IMR-90 (cell line): ENCODE data around the gene DNAJC5G. TPM values are rescaled to one million over a fixed set of nuclear protein-coding genes. Genes with fewer than 3 reads are reported as not detected.

Experiments
- ATAC-seq: fragments of 200-7000 bp; cut with Tn5 transposase; 2 replicates; pipeline ENCODE4 v1.9.1; 2020; ENCODE audit warnings: low read depth, mild to moderate bottlenecking, moderate library complexity
- BruUV-seq: library from RNA; stranded (reverse); fragments of 400-500 nt; replicated peaks from 2 replicates; lab custom pipeline; 2021; lab: Mats Ljungman, UMichigan
- CTCF ChIA-PET: fragments of 300-600 bp; formaldehyde crosslinking; extraction: SDS; loops from one replicate; lab custom pipeline; 2021; ENCODE audit warnings: antibody characterized with exemption; lab: Yijun Ruan, JAX
- POLR2A ChIA-PET: fragments of 300-600 bp; sonication (Branson Sonifier 250); formaldehyde crosslinking; loops from one replicate; lab custom pipeline; 2022; ENCODE audit warnings: antibody characterized with exemption; ENCODE audit not compliant: unreplicated experiment; lab: Charles Lee
- DNase-seq: peaks from one replicate; pipeline ENCODE4 v3.0.0; 2013
- H2AFZ ChIP-seq: replicated peaks from 2 replicates; pipeline ENCODE3; 2013; ENCODE audit warnings: low read length, mild to moderate bottlenecking; ENCODE audit not compliant: poor library complexity
- H2AK5ac ChIP-seq: 2 replicates; pipeline ENCODE4 v1.6.1; 2013; ENCODE audit warnings: low read depth, low read length, inconsistent platforms
- H2AK9ac ChIP-seq: replicated peaks from 2 replicates; pipeline ENCODE3; 2013; ENCODE audit warnings: mild to moderate bottlenecking, low read depth, low read length, moderate library complexity; ENCODE audit not compliant: poor library complexity
- H2BK120ac ChIP-seq: 2 replicates; pipeline ENCODE4 v1.6.1; 2013; ENCODE audit warnings: low read depth, low read length, inconsistent platforms
- H2BK15ac ChIP-seq: 3 replicates; pipeline ENCODE4 v1.6.1; 2013; ENCODE audit warnings: low read depth, low read length, inconsistent platforms
- H2BK20ac ChIP-seq: 2 replicates; pipeline ENCODE4 v1.6.1; 2013; ENCODE audit warnings: low read depth, mild to moderate bottlenecking, inconsistent platforms, low read length, moderate library complexity
- H2BK5ac ChIP-seq: 2 replicates; pipeline ENCODE4 v1.6.1; 2013; ENCODE audit warnings: mild to moderate bottlenecking, low read depth, low read length, inconsistent platforms; ENCODE audit not compliant: poor library complexity, severe bottlenecking
- H3K14ac ChIP-seq: replicated peaks from 2 replicates; pipeline ENCODE4 v1.6.1; 2013; ENCODE audit warnings: low read depth, low read length, inconsistent platforms
- H3K18ac ChIP-seq: 2 replicates; pipeline ENCODE4 v1.6.1; 2013; ENCODE audit warnings: low read depth, low read length, control low read depth
- H3K23ac ChIP-seq: 2 replicates; pipeline ENCODE4 v1.6.1; 2013; ENCODE audit warnings: low read depth, low read length, inconsistent platforms
- H3K27ac ChIP-seq: 2 replicates; pipeline ENCODE4 v1.5.1; 2013; ENCODE audit warnings: mild to moderate bottlenecking, control low read depth, low read length; ENCODE audit not compliant: insufficient read depth
- H3K27me3 ChIP-seq: 2 replicates; pipeline ENCODE4 v1.6.1; 2013; ENCODE audit warnings: low read length; ENCODE audit not compliant: control insufficient read depth, insufficient read depth
- H3K36me3 ChIP-seq: 2 replicates; pipeline ENCODE4 v1.6.1; 2013; ENCODE audit warnings: low read length, mixed read lengths; ENCODE audit not compliant: control insufficient read depth, insufficient read depth
- H3K4ac ChIP-seq: 2 replicates; pipeline ENCODE4 v1.6.1; 2013; ENCODE audit warnings: low read depth, low read length, inconsistent platforms
- H3K4me1 ChIP-seq: 2 replicates; pipeline ENCODE4 v1.6.1; 2013; ENCODE audit warnings: low read length, mixed read lengths; ENCODE audit not compliant: control insufficient read depth, insufficient read depth
- H3K4me2 ChIP-seq: 2 replicates; pipeline ENCODE4 v1.6.1; 2013; ENCODE audit warnings: low read depth, mild to moderate bottlenecking, control low read depth, low read length, moderate library complexity
- H3K4me3 ChIP-seq: 2 replicates; pipeline ENCODE4 v1.5.1; 2013; ENCODE audit warnings: low read depth, mild to moderate bottlenecking, control low read depth, low read length, moderate library complexity; ENCODE audit not compliant: insufficient read depth
- H3K56ac ChIP-seq: 2 replicates; pipeline ENCODE4 v1.6.1; 2013; ENCODE audit warnings: low read length, inconsistent platforms; ENCODE audit not compliant: insufficient read depth; ENCODE audit errors: extremely low read depth
- H3K79me1 ChIP-seq, 2 experiments: 2 replicates each; pipeline ENCODE4 v1.6.1; 2013; ENCODE audit warnings: low read length in 2 of 2, inconsistent platforms in 1 of 2, low read depth in 1 of 2
- H3K9ac ChIP-seq: 2 replicates; pipeline ENCODE4 v1.6.1; 2013; ENCODE audit warnings: low read depth, low read length, control low read depth
- H3K9me1 ChIP-seq: 2 replicates; pipeline ENCODE4 v1.6.1; 2013; ENCODE audit warnings: low read length, inconsistent platforms; ENCODE audit not compliant: insufficient read depth
- H3K9me3 ChIP-seq: 2 replicates; pipeline ENCODE4 v1.6.1; 2013; ENCODE audit warnings: low read length; ENCODE audit not compliant: control insufficient read depth, insufficient read depth
- H4K20me1 ChIP-seq: 2 replicates; pipeline ENCODE4 v1.6.1; 2013; ENCODE audit warnings: low read length, inconsistent platforms; ENCODE audit not compliant: insufficient read depth
- H4K5ac ChIP-seq: 2 replicates; pipeline ENCODE4 v1.6.1; 2013; ENCODE audit warnings: mild to moderate bottlenecking, low read depth, low read length, control low read depth
- H4K8ac ChIP-seq, 2 experiments: 2 replicates each; pipeline ENCODE4 v1.6.1; 2013; ENCODE audit warnings: low read depth in 2 of 2, low read length in 2 of 2, control low read depth in 1 of 2, inconsistent platforms in 1 of 2
- H4K91ac ChIP-seq: 2 replicates; pipeline ENCODE4 v1.6.1; 2013; ENCODE audit warnings: low read depth, low read length, inconsistent platforms; ENCODE audit not compliant: insufficient read depth
- WGBS, 2 experiments: methylation state at CpG; one replicate each; pipeline versions ENCODE4 v1.1.5 to v1.1.7; 2013; ENCODE audit warnings: missing lambda C conversion rate in 2 of 2; ENCODE audit not compliant: insufficient read length in 1 of 2; ENCODE audit errors: extremely low coverage in 2 of 2; 5-methylcytosine and 5-hydroxymethylcytosine counted together
- dilution Hi-C: fragments of 300-500 bp; cut with HindIII; formaldehyde crosslinking; loops from one replicate; pipeline ENCODE4 v1.14.3; 2018; ENCODE audit warnings: low sequenced_read_pairs; ENCODE audit not compliant: unreplicated experiment
- in situ Hi-C: fragments of 300-500 bp; cut with MboI; formaldehyde crosslinking; loops from 3 replicates; pipeline ENCODE4 v1.14.3; 2019; ENCODE audit warnings: low sequenced_read_pairs, inconsistent platforms, mixed read lengths
- intact Hi-C: fragments of 100-400 bp; cut with micrococcal nuclease; formaldehyde crosslinking; loops from 2 replicates; pipeline ENCODE4 v1.10.0; 2022
- polyA plus RNA-seq, 3 experiments: library from polyadenylated mRNA; depleted of rRNA; stranded (reverse); fragments of >200 nt; gene quantifications; 2 replicates each; pipeline ENCODE4 v1.2.3, GENCODE V29; 2012; ENCODE audit warnings: low replicate concordance in 1 of 3
- total RNA-seq: library from RNA; depleted of rRNA; stranded (reverse); fragments of >200 nt; gene quantifications from 2 replicates; pipeline ENCODE4 v1.2.3, GENCODE V29; 2012
- TF ChIP-seq, protein P1 (sequence below): fragments of 150-350 bp; IDR thresholded peaks from 2 replicates; pipeline ENCODE4 v1.6.1; 2016; ENCODE audit warnings: low read depth, mild to moderate bottlenecking, low read length, moderate library complexity, borderline replicate concordance
- TF ChIP-seq, protein P2 (sequence below): fragments of 150-350 bp; IDR thresholded peaks from 2 replicates; pipeline ENCODE4 v1.6.1; 2017; ENCODE audit warnings: mild to moderate bottlenecking, antibody characterized with exemption, low read length, low read depth

Gene DNAJC5G
- total and polyA plus RNA-seq, 2 of the 4 experiments (the other 2 are of a cell fraction) = not detected

DNA sequence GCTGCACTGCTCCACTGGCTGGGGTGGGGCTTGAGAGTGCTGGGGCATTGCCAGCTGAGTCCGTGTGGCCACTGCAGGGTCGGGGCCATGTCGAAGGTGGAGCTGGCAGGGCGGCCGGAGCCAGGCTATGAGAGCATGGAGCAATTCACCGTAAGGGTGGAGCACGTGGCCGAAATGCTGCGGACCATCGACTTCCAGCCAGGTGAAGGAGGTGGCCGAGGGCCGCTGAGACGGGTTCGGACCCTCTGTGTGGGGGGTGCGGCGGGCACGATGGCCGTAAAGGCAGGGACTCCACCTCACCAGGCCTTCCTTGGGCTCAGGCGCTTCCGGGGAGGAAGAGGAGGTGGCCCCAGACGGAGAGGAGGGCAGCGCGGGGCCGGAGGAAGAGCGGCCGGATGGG lies 30.9 kb downstream of the DNAJC5G start:
- Histone ChIP-seq H3K36me3 (peaks cover 8% of the 10 kb centered on the region), H2BK5ac (no peak overlapping the region), H3K4me3 (no peak overlapping the region), H3K27ac (no peak overlapping the region), H2BK120ac (no peak overlapping the region), H3K4me2 (no peak overlapping the region), H2AK5ac (no peak overlapping the region), H4K91ac (no peak overlapping the region), H2AFZ (no peak overlapping the region), H3K56ac (no peak overlapping the region), H3K27me3 (peaks cover 41% of the 10 kb centered on the region), H3K23ac (no peak overlapping the region), H3K9me3 (no peaks in the 10 kb centered on the region; the same call in 1 of the 2 replicates), H3K14ac (no peak overlapping the region), H3K4me1 (no peaks in the 10 kb centered on the region; the same call in 1 of the 2 replicates), H3K9ac (no peak overlapping the region), H3K9me1 (no peaks in the 10 kb centered on the region; the same call in 1 of the 2 replicates), H2BK20ac (no peak overlapping the region), H2AK9ac (no peak overlapping the region), H3K18ac (no peak overlapping the region), H3K79me1 (no peaks in the 10 kb centered on the region), H4K5ac (no peak overlapping the region), H3K4ac (no peak overlapping the region), H4K8ac (no peak overlapping the region), H4K20me1 (peaks cover 10% of the 10 kb centered on the region), H2BK15ac (no peak overlapping the region)
- ChIA-PET CTCF (no interaction called here), POLR2A (no interaction called here)
- TF ChIP-seq, protein P1, sequence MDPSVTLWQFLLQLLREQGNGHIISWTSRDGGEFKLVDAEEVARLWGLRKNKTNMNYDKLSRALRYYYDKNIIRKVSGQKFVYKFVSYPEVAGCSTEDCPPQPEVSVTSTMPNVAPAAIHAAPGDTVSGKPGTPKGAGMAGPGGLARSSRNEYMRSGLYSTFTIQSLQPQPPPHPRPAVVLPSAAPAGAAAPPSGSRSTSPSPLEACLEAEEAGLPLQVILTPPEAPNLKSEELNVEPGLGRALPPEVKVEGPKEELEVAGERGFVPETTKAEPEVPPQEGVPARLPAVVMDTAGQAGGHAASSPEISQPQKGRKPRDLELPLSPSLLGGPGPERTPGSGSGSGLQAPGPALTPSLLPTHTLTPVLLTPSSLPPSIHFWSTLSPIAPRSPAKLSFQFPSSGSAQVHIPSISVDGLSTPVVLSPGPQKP = no peak
- TF ChIP-seq, protein P2, sequence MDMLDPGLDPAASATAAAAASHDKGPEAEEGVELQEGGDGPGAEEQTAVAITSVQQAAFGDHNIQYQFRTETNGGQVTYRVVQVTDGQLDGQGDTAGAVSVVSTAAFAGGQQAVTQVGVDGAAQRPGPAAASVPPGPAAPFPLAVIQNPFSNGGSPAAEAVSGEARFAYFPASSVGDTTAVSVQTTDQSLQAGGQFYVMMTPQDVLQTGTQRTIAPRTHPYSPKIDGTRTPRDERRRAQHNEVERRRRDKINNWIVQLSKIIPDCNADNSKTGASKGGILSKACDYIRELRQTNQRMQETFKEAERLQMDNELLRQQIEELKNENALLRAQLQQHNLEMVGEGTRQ = no peak
- ATAC-seq (no peak), DNase-seq (no peak)
- WGBS, 2 experiments = 32% methylated on average over 5 of the region's 26 CpGs; no CpG with 5 or more reads in 1 of the 2 experiments
- dilution Hi-C loops (no loop called here), intact Hi-C loops (no loop called here), in situ Hi-C loops (no loop called here)
- BruUV-seq = no TSS peak
